H1 (cell line): Measurements from ENCODE around the gene TYMS. TPM values are rescaled to one million over a fixed set of nuclear protein-coding genes. Genes with fewer than 3 reads are reported as not detected.

ENCODE experiments used
- CTCF ChIA-PET: fragments of 300-600 bp; sonication (Branson Sonifier 250); formaldehyde crosslinking; loops from one replicate; lab custom pipeline; 2021; ENCODE audit not compliant: partially characterized antibody; lab: Charles Lee
- POLR2A ChIA-PET: fragments of 300-600 bp; sonication (Branson Sonifier 250); formaldehyde crosslinking; loops from one replicate; lab custom pipeline; 2021; ENCODE audit warnings: inconsistent platforms; ENCODE audit not compliant: partially characterized antibody; lab: Charles Lee
- DNase-seq, 2 experiments: peaks; one replicate each; pipeline versions ENCODE4 v3.0.0 to v3.0.0-alpha.2; 2010 to 2022; ENCODE audit warnings: low spot score in 2 of 2, low read depth in 1 of 2, mixed read lengths in 1 of 2
- FAIRE-seq: peaks from 2 replicates; lab custom pipeline; 2011; peaks lifted over from hg19 to GRCh38; lab: Jason Lieb, UNC
- H2AFZ ChIP-seq: 2 replicates; pipeline ENCODE4 v1.8.1; 2012; ENCODE audit warnings: low read length, inconsistent platforms
- H2AK5ac ChIP-seq: 2 replicates; pipeline ENCODE4 v1.6.1; 2013; ENCODE audit warnings: low read depth, low read length
- H2BK120ac ChIP-seq: replicated peaks from 2 replicates; pipeline ENCODE3; 2013; ENCODE audit warnings: low read depth, low read length, inconsistent platforms
- H2BK12ac ChIP-seq: 2 replicates; pipeline ENCODE4 v1.6.1; 2013; ENCODE audit warnings: low read depth, low read length
- H2BK15ac ChIP-seq: 2 replicates; pipeline ENCODE4 v1.6.1; 2013; ENCODE audit warnings: low read length
- H2BK20ac ChIP-seq: 2 replicates; pipeline ENCODE4 v1.6.1; 2013; ENCODE audit warnings: low read length
- H2BK5ac ChIP-seq: 2 replicates; pipeline ENCODE4 v1.6.1; 2013; ENCODE audit warnings: low read depth, low read length
- H3K14ac ChIP-seq: 2 replicates; pipeline ENCODE4 v1.6.1; 2013; ENCODE audit warnings: inconsistent platforms; ENCODE audit not compliant: insufficient read length
- H3K18ac ChIP-seq: 2 replicates; pipeline ENCODE4 v1.6.1; 2013; ENCODE audit warnings: low read length; ENCODE audit errors: extremely low read depth
- H3K23ac ChIP-seq: 2 replicates; pipeline ENCODE4 v1.6.1; 2013; ENCODE audit warnings: inconsistent platforms; ENCODE audit not compliant: insufficient read length
- H3K23me2 ChIP-seq: 2 replicates; pipeline ENCODE4 v1.6.1; 2013; ENCODE audit warnings: low read depth, low read length
- H3K27ac ChIP-seq: 2 replicates; pipeline ENCODE4 v1.6.1; 2011; ENCODE audit warnings: low read depth, low read length, inconsistent platforms
- H3K27me3 ChIP-seq, 4 experiments: replicated peaks in 1 of 4; 1 replicate in 1 of 4; 2 replicates in 3 of 4; pipeline versions ENCODE4 v1.6.1 to v1.8.1; 2011 to 2013; ENCODE audit warnings: low read length in 3 of 4, mild to moderate bottlenecking in 3 of 4, inconsistent platforms in 2 of 4, mixed read lengths in 2 of 4, moderate library complexity in 1 of 4; ENCODE audit not compliant: control insufficient read depth in 3 of 4, insufficient read depth in 3 of 4; ENCODE audit errors: extremely low read depth in 1 of 4
- H3K36me3 ChIP-seq, 4 experiments: 2 replicates each; pipeline versions ENCODE4 v1.6.1 to v1.8.1; 2011 to 2013; ENCODE audit warnings: mild to moderate bottlenecking in 4 of 4, low read length in 3 of 4, moderate library complexity in 2 of 4, control low read depth in 1 of 4, inconsistent platforms in 1 of 4; ENCODE audit not compliant: insufficient read depth in 4 of 4, control insufficient read depth in 2 of 4
- H3K4ac ChIP-seq: replicated peaks from 2 replicates; pipeline ENCODE3; 2013; ENCODE audit warnings: low read length, low read depth, mixed read lengths, inconsistent platforms; ENCODE audit not compliant: insufficient read length
- H3K4me1 ChIP-seq, 4 experiments: replicated peaks in 1 of 4; 1 replicate in 1 of 4; 2 replicates in 3 of 4; pipeline versions ENCODE4 v1.6.1 to v1.8.1; 2011 to 2013; ENCODE audit warnings: low read length in 3 of 4, inconsistent platforms in 2 of 4, mixed read lengths in 1 of 4; ENCODE audit not compliant: insufficient read depth in 4 of 4, control insufficient read depth in 3 of 4
- H3K4me2 ChIP-seq, 2 experiments: 2 replicates each; pipeline versions ENCODE4 v1.6.1 to v1.8.1; 2011 to 2013; ENCODE audit warnings: low read depth in 2 of 2, low read length in 2 of 2, control low read depth in 1 of 2, inconsistent platforms in 1 of 2, mild to moderate bottlenecking in 1 of 2; ENCODE audit not compliant: insufficient read depth in 1 of 2
- H3K4me3 ChIP-seq, 4 experiments: fragments of 200-600, 300-600 bp in 1 of 4; sonication (generic), shearing (Covaris generic), sonication (Bioruptor Twin) in 1 of 4; 2 replicates each; pipeline versions ENCODE4 v1.5.1 to v1.8.1; 2011 to 2016; ENCODE audit warnings: low read length in 4 of 4, low read depth in 3 of 4, control low read depth in 2 of 4, inconsistent platforms in 2 of 4, mild to moderate bottlenecking in 2 of 4, mixed read lengths in 1 of 4, moderate library complexity in 1 of 4; ENCODE audit not compliant: insufficient read depth in 2 of 4; ENCODE audit errors: extremely low read depth in 1 of 4
- H3K56ac ChIP-seq: replicated peaks from 2 replicates; pipeline ENCODE3; 2013; ENCODE audit warnings: low read depth, mild to moderate bottlenecking, mixed read lengths, low read length, inconsistent platforms; ENCODE audit not compliant: insufficient read length
- H3K79me1 ChIP-seq: 2 replicates; pipeline ENCODE4 v1.6.1; 2013; ENCODE audit warnings: low read depth, low read length, control low read depth
- H3K79me2 ChIP-seq, 2 experiments: 2 replicates each; pipeline versions ENCODE4 v1.6.1 to v1.8.1; 2012 to 2013; ENCODE audit warnings: low read length in 2 of 2, mild to moderate bottlenecking in 2 of 2, inconsistent platforms in 1 of 2; ENCODE audit not compliant: insufficient read depth in 2 of 2, control insufficient read depth in 1 of 2
- H3K9ac ChIP-seq, 4 experiments: replicated peaks in 1 of 4; 1 replicate in 1 of 4; 2 replicates in 3 of 4; pipeline versions ENCODE4 v1.6.1 to v1.8.1; 2011 to 2013; ENCODE audit warnings: low read depth in 3 of 4, low read length in 3 of 4, control low read depth in 2 of 4, mild to moderate bottlenecking in 2 of 4, moderate library complexity in 2 of 4, inconsistent platforms in 1 of 4; ENCODE audit errors: extremely low read depth in 1 of 4
- H3K9me3 ChIP-seq, 2 experiments: 2 replicates each; pipeline versions ENCODE4 v1.6.1 to v1.8.1; 2012 to 2013; ENCODE audit warnings: mild to moderate bottlenecking in 2 of 2, moderate library complexity in 2 of 2, control low read depth in 1 of 2, inconsistent platforms in 1 of 2, low read depth in 1 of 2, low read length in 1 of 2, mixed read lengths in 1 of 2; ENCODE audit not compliant: insufficient read depth in 2 of 2
- H4K20me1 ChIP-seq, 2 experiments: replicated peaks in 1 of 2; 2 replicates each; pipeline versions ENCODE3 to v1.8.1; 2011 to 2013; ENCODE audit warnings: inconsistent platforms in 2 of 2, low read length in 2 of 2, mild to moderate bottlenecking in 1 of 2; ENCODE audit not compliant: insufficient read depth in 2 of 2, control insufficient read depth in 1 of 2
- H4K5ac ChIP-seq: 2 replicates; pipeline ENCODE4 v1.6.1; 2013; ENCODE audit warnings: low read length, low read depth, mixed read lengths, inconsistent platforms; ENCODE audit not compliant: insufficient read length
- H4K8ac ChIP-seq: 2 replicates; pipeline ENCODE4 v1.8.0; 2013; ENCODE audit warnings: mild to moderate bottlenecking, moderate library complexity, low read length, inconsistent platforms; ENCODE audit not compliant: insufficient read depth; ENCODE audit errors: extremely low read depth
- H4K91ac ChIP-seq: replicated peaks from 2 replicates; pipeline ENCODE3; 2013; ENCODE audit warnings: low read length, mixed read lengths, inconsistent platforms; ENCODE audit not compliant: insufficient read length
- BACH1 ChIP-seq: IDR thresholded peaks from 2 replicates; pipeline ENCODE4 v1.6.1; 2012; ENCODE audit warnings: low read length, improper control_type of control experiment
- BRCA1 ChIP-seq: IDR thresholded peaks from 2 replicates; pipeline ENCODE4 v1.6.1; 2012; ENCODE audit warnings: low read depth, low read length, improper control_type of control experiment
- CBX5 ChIP-seq: fragments of 300-800, 300-1000 bp; sonication (generic); IDR thresholded peaks from 2 replicates; pipeline ENCODE4 v1.7.1; 2016; ENCODE audit warnings: antibody characterized with exemption, low read length, low read depth
- CREB1 ChIP-seq: IDR thresholded peaks from 2 replicates; pipeline ENCODE4 v1.6.1; 2012; ENCODE audit warnings: inconsistent platforms
- CTBP2 ChIP-seq: IDR thresholded peaks from 2 replicates; pipeline ENCODE4 v1.7.0; 2011; ENCODE audit warnings: borderline replicate concordance, mild to moderate bottlenecking, moderate library complexity, mixed read lengths, low read length; ENCODE audit not compliant: insufficient read depth, insufficient read length
- EGR1 ChIP-seq: IDR thresholded peaks from 2 replicates; pipeline ENCODE4 v1.6.1; 2011; ENCODE audit warnings: low read depth, low read length, borderline replicate concordance
- FOSL1 ChIP-seq: IDR thresholded peaks from 2 replicates; pipeline ENCODE4 v1.6.1; 2011; ENCODE audit warnings: mild to moderate bottlenecking, low read depth, low read length, moderate library complexity; ENCODE audit not compliant: insufficient read depth
- GABPA ChIP-seq: IDR thresholded peaks from 2 replicates; pipeline ENCODE4 v1.6.1; 2011; ENCODE audit warnings: mild to moderate bottlenecking, low read length, moderate library complexity, borderline replicate concordance; ENCODE audit not compliant: insufficient read depth
- JUND ChIP-seq: IDR thresholded peaks from 2 replicates; pipeline ENCODE4 v1.6.1; 2011; ENCODE audit warnings: mild to moderate bottlenecking, improper control_type of control experiment, low read length
- POLR2A ChIP-seq, 2 experiments: IDR thresholded peaks; 1 replicate in 1 of 2; 2 replicates in 1 of 2; pipeline ENCODE4 v1.6.1; 2011; ENCODE audit warnings: low read depth in 2 of 2, low read length in 2 of 2, mild to moderate bottlenecking in 2 of 2; ENCODE audit errors: control extremely low read depth in 1 of 2
- POU5F1 ChIP-seq: IDR thresholded peaks from 2 replicates; pipeline ENCODE4 v1.6.1; 2011; ENCODE audit warnings: low read depth, mild to moderate bottlenecking, low read length, moderate library complexity
- RFX5 ChIP-seq: IDR thresholded peaks from 2 replicates; pipeline ENCODE4 v1.6.1; 2011; ENCODE audit warnings: low read depth, low read length, improper control_type of control experiment, borderline replicate concordance
- SP1 ChIP-seq: IDR thresholded peaks from 2 replicates; pipeline ENCODE4 v1.6.1; 2011; ENCODE audit warnings: low read depth, low read length
- TAF1 ChIP-seq: IDR thresholded peaks from 2 replicates; pipeline ENCODE4 v1.6.1; 2011; ENCODE audit warnings: mild to moderate bottlenecking, low read depth, low read length
- TBP ChIP-seq: IDR thresholded peaks from 2 replicates; pipeline ENCODE4 v1.6.1; 2011; ENCODE audit warnings: low read depth, low read length, improper control_type of control experiment
- TCF12 ChIP-seq: IDR thresholded peaks from 2 replicates; pipeline ENCODE4 v1.6.1; 2011; ENCODE audit warnings: low read depth, mild to moderate bottlenecking, low read length
- ZNF274 ChIP-seq: IDR thresholded peaks from 2 replicates; pipeline ENCODE4 v1.7.0; 2012; ENCODE audit warnings: low read length, borderline replicate concordance; ENCODE audit errors: extremely low read depth
- WGBS, 2 experiments: shearing (Covaris generic) in 1 of 2; methylation state at CpG; one replicate each; pipeline versions ENCODE4 v1.1.6 to v1.1.7; 2013 to 2015; ENCODE audit warnings: low lambda C conversion rate in 2 of 2, mixed read lengths in 2 of 2, inconsistent platforms in 1 of 2, low coverage in 1 of 2, missing lambda C conversion rate in 1 of 2; ENCODE audit not compliant: insufficient replicate concordance in 2 of 2, insufficient coverage in 1 of 2, insufficient read length in 1 of 2; ENCODE audit errors: extremely low coverage in 1 of 2, missing lambda C conversion rate in 1 of 2; 5-methylcytosine and 5-hydroxymethylcytosine counted together
- polyA plus RNA-seq, 7 experiments: library from polyadenylated mRNA; depleted of rRNA in 3 of 7; stranded (reverse) in 5 of 7; unstranded in 2 of 7; fragments of >200 nt in 5 of 7; fragments of 200-250 nt in 2 of 7; gene quantifications; 1 replicate in 5 of 7; 2 replicates in 1 of 7; 4 replicates in 1 of 7; pipeline versions ENCODE4 v1.2.1 to v1.2.3, GENCODE V29; 2011 to 2013; ENCODE audit warnings: missing spikeins in 2 of 7, mixed read lengths in 2 of 7
- total RNA-seq: library from RNA; stranded (reverse); fragmentation: NEBNext Ultra II Directional; extraction: Animal tissue kit (Norgen Biotek cat#: 25700); gene quantifications from 2 replicates; pipeline ENCODE4 v1.2.1, GENCODE V29; 2021

The TYMS gene
- total and polyA plus RNA-seq, 2 of the 8 experiments (the other 6 are each of a cell fraction or from before 2014, with no cell fraction given), result 91.9 to 110 TPM

GRCh38 chr18:652131-652530, 5.3 kb upstream of the TYMS start:
- Histone ChIP-seq H4K8ac (no peak overlapping the region), H3K14ac (no peak overlapping the region), H3K23ac (no peak overlapping the region), H3K18ac (no peak overlapping the region), H2BK120ac (no peak overlapping the region), H2BK15ac (no peak overlapping the region), H3K4me3 (no peak overlapping the region), H2BK20ac (no peak overlapping the region), H3K36me3 (no peaks in the 10 kb centered on the region; a peak in 1 of 8 replicates), H2BK5ac (no peak overlapping the region), H4K5ac (no peak overlapping the region), H3K79me2 (peaks cover 0 to 22% of the 10 kb centered on the region in 2 experiments; a peak in 1 of 4 replicates), H3K56ac (no peak overlapping the region), H3K27me3 (no peaks in the 10 kb centered on the region), H3K4me2 (no peak overlapping the region), H2AFZ (no peak overlapping the region), H4K20me1 (peaks cover 2 to 4% of the 10 kb centered on the region in 2 experiments), H3K27ac (no peak overlapping the region), H3K4me1 (peaks cover 0 to 2% (median 0%) of the 10 kb centered on the region in 4 experiments; a peak in 1 of 7 replicates), H2BK12ac (no peak overlapping the region), H3K9ac (no peak overlapping the region), H4K91ac (no peak overlapping the region), H3K4ac (no peak overlapping the region), H2AK5ac (no peak overlapping the region), H3K23me2 (no peaks in the 10 kb centered on the region), H3K9me3 (no peaks in the 10 kb centered on the region), H3K79me1 (peaks cover 3% of the 10 kb centered on the region; the same call in 1 of the 2 replicates)
- FAIRE-seq (no peak), DNase-seq (no peak)
- ChIA-PET POLR2A (no interaction called here), CTCF (interaction anchor here (0.9 kb wide), 1 partner anchor 20 kb away, joined by 3 read pairs; no protein-coding TSS in a partner anchor)
- 88% methylated on average over 4 of the region's 4 CpGs; no CpG with 5 or more reads in 1 of the 2 experiments for WGBS, 2 experiments
- TF ChIP-seq ZNF274 (no peak), GABPA (no peak), EGR1 (no peak), POLR2A (IDR thresholded peaks at IDR 0.05; ENCODE audit: control extremely low read depth in 1 of 2, low read depth in 2 of 2, low read length in 2 of 2) (no peak), TAF1 (no peak), CREB1 (no peak), BRCA1 (no peak), FOSL1 (no peak), CBX5 (no peak), TCF12 (no peak), POU5F1 (no peak), BACH1 (no peak), RFX5 (no peak), CTBP2 (no peak), SP1 (no peak), JUND (no peak), TBP (no peak)
